IMR-90 (cell line): ENCODE data around the gene NAGS.

Experiments used
- CEBPB ChIP-seq: IDR thresholded peaks from 2 replicates; pipeline ENCODE4 v1.6.1; 2012; ENCODE audit warnings: low read depth, low read length, improper control_type of control experiment
- CHD1 ChIP-seq: IDR thresholded peaks from 2 replicates; pipeline ENCODE4 v1.6.1; 2012; ENCODE audit warnings: low read depth, low read length, improper control_type of control experiment
- FOS ChIP-seq: fragments of 150-350 bp; IDR thresholded peaks from 2 replicates; pipeline ENCODE4 v1.6.1; 2016; ENCODE audit warnings: low read depth, low read length
- POLR2A ChIP-seq: IDR thresholded peaks from 2 replicates; pipeline ENCODE4 v1.6.1; 2012; ENCODE audit warnings: mild to moderate bottlenecking, low read depth, low read length
- RAD21 ChIP-seq: IDR thresholded peaks from 2 replicates; pipeline ENCODE4 v1.6.1; 2012; ENCODE audit warnings: low read length, improper control_type of control experiment
- TF ChIP-seq, protein P1 (sequence below): conservative IDR thresholded peaks from 2 replicates; pipeline ENCODE4 v1.5.1; 2012; ENCODE audit warnings: mild to moderate bottlenecking, low read depth, low read length, improper control_type of control experiment
- TF ChIP-seq, protein P2 (sequence below): fragments of 150-350 bp; IDR thresholded peaks from 2 replicates; pipeline ENCODE4 v1.6.1; 2016; ENCODE audit warnings: low read depth, mild to moderate bottlenecking, low read length, moderate library complexity, borderline replicate concordance
- TF ChIP-seq, protein P3 (sequence below): fragments of 150-350 bp; IDR thresholded peaks from 2 replicates; pipeline ENCODE4 v1.6.1; 2017; ENCODE audit warnings: mild to moderate bottlenecking, antibody characterized with exemption, low read length, low read depth

DNA sequence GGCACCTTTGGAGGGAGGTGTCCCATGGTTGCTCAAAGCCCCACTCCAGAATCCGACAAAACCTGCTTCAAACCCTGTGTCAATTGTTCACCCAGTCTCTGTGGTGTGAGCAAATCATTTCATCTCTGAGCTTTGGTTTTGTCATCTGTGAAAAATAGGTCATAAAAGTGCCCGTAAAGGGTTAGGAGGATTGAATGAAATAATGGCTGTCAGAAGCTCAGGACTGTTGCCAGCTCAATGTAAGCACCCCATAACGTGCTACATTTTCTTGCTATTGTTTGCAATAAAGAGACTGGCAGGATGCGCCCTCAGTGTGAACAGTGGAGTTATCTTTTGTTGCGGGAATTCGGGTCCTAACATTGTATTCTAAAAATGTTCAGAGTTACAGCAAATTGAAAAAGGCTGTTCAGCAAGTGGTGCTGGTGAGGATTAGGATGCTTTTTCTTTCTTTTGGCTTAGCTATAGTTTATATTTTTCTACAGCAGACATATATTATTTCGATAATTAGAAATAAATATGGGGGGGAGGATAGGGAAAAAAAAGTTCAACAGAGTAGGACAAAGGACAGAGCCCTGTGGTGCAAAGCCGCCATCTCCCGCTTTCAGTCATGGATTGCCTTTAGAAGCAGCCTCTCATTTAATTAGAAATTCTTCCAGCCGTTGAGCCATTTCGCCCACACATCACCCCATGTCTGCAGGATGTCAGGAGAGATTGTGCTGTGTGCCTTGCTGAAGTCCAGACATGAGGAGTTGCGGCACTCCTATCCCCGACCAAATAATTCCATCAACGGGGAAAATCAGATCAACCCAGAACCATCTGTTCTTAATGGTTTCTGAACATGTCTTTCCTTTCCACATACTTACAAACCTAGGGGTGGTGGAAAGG lies 29.8 kb upstream of the NAGS start:
- no peak for TF ChIP-seq POLR2A
- TF ChIP-seq, protein P1, sequence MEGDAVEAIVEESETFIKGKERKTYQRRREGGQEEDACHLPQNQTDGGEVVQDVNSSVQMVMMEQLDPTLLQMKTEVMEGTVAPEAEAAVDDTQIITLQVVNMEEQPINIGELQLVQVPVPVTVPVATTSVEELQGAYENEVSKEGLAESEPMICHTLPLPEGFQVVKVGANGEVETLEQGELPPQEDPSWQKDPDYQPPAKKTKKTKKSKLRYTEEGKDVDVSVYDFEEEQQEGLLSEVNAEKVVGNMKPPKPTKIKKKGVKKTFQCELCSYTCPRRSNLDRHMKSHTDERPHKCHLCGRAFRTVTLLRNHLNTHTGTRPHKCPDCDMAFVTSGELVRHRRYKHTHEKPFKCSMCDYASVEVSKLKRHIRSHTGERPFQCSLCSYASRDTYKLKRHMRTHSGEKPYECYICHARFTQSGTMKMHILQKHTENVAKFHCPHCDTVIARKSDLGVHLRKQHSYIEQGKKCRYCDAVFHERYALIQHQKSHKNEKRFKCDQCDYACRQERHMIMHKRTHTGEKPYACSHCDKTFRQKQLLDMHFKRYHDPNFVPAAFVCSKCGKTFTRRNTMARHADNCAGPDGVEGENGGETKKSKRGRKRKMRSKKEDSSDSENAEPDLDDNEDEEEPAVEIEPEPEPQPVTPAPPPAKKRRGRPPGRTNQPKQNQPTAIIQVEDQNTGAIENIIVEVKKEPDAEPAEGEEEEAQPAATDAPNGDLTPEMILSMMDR = no peak
- no peak for TF ChIP-seq RAD21
- TF ChIP-seq CEBPB = no peak
- no peak for TF ChIP-seq FOS
- TF ChIP-seq CHD1 = no peak
- TF ChIP-seq, protein P2, sequence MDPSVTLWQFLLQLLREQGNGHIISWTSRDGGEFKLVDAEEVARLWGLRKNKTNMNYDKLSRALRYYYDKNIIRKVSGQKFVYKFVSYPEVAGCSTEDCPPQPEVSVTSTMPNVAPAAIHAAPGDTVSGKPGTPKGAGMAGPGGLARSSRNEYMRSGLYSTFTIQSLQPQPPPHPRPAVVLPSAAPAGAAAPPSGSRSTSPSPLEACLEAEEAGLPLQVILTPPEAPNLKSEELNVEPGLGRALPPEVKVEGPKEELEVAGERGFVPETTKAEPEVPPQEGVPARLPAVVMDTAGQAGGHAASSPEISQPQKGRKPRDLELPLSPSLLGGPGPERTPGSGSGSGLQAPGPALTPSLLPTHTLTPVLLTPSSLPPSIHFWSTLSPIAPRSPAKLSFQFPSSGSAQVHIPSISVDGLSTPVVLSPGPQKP = no peak
- TF ChIP-seq, protein P3, sequence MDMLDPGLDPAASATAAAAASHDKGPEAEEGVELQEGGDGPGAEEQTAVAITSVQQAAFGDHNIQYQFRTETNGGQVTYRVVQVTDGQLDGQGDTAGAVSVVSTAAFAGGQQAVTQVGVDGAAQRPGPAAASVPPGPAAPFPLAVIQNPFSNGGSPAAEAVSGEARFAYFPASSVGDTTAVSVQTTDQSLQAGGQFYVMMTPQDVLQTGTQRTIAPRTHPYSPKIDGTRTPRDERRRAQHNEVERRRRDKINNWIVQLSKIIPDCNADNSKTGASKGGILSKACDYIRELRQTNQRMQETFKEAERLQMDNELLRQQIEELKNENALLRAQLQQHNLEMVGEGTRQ = no peak
